GM12878 (cell line): Measurements from ENCODE around the gene PRKCB. TPM values are rescaled to one million over a fixed set of nuclear protein-coding genes. Genes with fewer than 3 reads are reported as not detected.

Source experiments
- ATAC-seq: fragments of 200-7000 bp; cut with Tn5 transposase; 3 replicates; pipeline ENCODE4 v1.9.1; 2020; ENCODE audit warnings: mild to moderate bottlenecking, moderate library complexity
- BruUV-seq: library from RNA; stranded (reverse); fragments of 400-500 nt; replicated peaks from 2 replicates; lab custom pipeline; 2021; lab: Mats Ljungman, UMichigan
- CTCF ChIA-PET: fragments of 300-600 bp; sonication (Branson Sonifier 250); formaldehyde crosslinking; extraction: SDS; loops from one replicate; lab custom pipeline; 2021; ENCODE audit warnings: inconsistent platforms; lab: Yijun Ruan, JAX
- POLR2A ChIA-PET: fragments of 350-600 bp; formaldehyde crosslinking; extraction: SDS; loops from one replicate; lab custom pipeline; 2021; ENCODE audit warnings: inconsistent platforms; lab: Charles Lee
- RAD21 ChIA-PET: fragments of 300-600 bp; sonication (Branson Sonifier 250); formaldehyde crosslinking; loops from one replicate; lab custom pipeline; 2023; ENCODE audit warnings: antibody characterized with exemption; ENCODE audit not compliant: unreplicated experiment; lab: Charles Lee
- SMC1A ChIA-PET: fragments of 300-600 bp; sonication (Branson Sonifier 250); formaldehyde crosslinking; loops from one replicate; lab custom pipeline; 2023; ENCODE audit not compliant: unreplicated experiment, uncharacterized antibody; lab: Charles Lee
- DNase-seq: peaks from one replicate; pipeline ENCODE4 v3.0.0-alpha.2; 2011; ENCODE audit warnings: low read depth, low spot score
- FAIRE-seq: peaks from 3 replicates; lab custom pipeline; 2011; peaks lifted over from hg19 to GRCh38; lab: Jason Lieb, UNC
- H2AFZ ChIP-seq: 2 replicates; pipeline ENCODE4 v1.6.0; 2011; ENCODE audit warnings: low read depth, low read length, control low read depth; ENCODE audit not compliant: control insufficient read depth
- H3K27ac ChIP-seq: 2 replicates; pipeline ENCODE4 v1.5.1; 2011; ENCODE audit warnings: control low read depth; ENCODE audit not compliant: control insufficient read depth, insufficient read depth
- H3K27me3 ChIP-seq, 2 experiments: replicated peaks in 1 of 2; 2 replicates each; pipeline versions ENCODE4 v1.6.0 to v1.6.1; 2011; ENCODE audit warnings: low read length in 1 of 2; ENCODE audit not compliant: control insufficient read depth in 2 of 2, insufficient read depth in 2 of 2
- H3K36me3 ChIP-seq, 2 experiments: 2 replicates each; pipeline ENCODE4 v1.5.1; 2011; ENCODE audit warnings: low read length in 1 of 2; ENCODE audit not compliant: control insufficient read depth in 2 of 2, insufficient read depth in 2 of 2
- H3K4me1 ChIP-seq: 2 replicates; pipeline ENCODE4 v1.6.1; 2011; ENCODE audit warnings: mild to moderate bottlenecking, low read length, moderate library complexity, mixed read lengths; ENCODE audit not compliant: control insufficient read depth, insufficient read depth
- H3K4me2 ChIP-seq: 2 replicates; pipeline ENCODE4 v1.6.0; 2011; ENCODE audit warnings: control low read depth; ENCODE audit not compliant: control insufficient read depth, insufficient read depth
- H3K4me3 ChIP-seq: fragments of 200-600 bp; sonication (generic); 2 replicates; pipeline ENCODE4 v1.5.1; 2016
- H3K79me2 ChIP-seq: 2 replicates; pipeline ENCODE4 v1.6.0; 2011; ENCODE audit warnings: low read length; ENCODE audit not compliant: control insufficient read depth, insufficient read depth
- H3K9ac ChIP-seq: 2 replicates; pipeline ENCODE4 v1.8.0; 2011; ENCODE audit warnings: low read length, control low read depth, mixed read lengths; ENCODE audit not compliant: control insufficient read depth, insufficient read depth
- H3K9me3 ChIP-seq: replicated peaks from 3 replicates; pipeline ENCODE4 v1.5.1; 2011; ENCODE audit warnings: mild to moderate bottlenecking, low read length; ENCODE audit not compliant: control insufficient read depth, insufficient read depth
- H4K20me1 ChIP-seq: 2 replicates; pipeline ENCODE4 v1.6.0; 2011; ENCODE audit not compliant: control insufficient read depth, insufficient read depth
- ASH2L ChIP-seq: fragments of 300-600, 200-600 bp; sonication (generic); IDR thresholded peaks from 2 replicates; pipeline ENCODE4 v1.6.1; 2017; ENCODE audit warnings: low read depth, mild to moderate bottlenecking, borderline replicate concordance
- BACH1 ChIP-seq: fragments of 450-650 bp; IDR thresholded peaks from 2 replicates; pipeline ENCODE4 v1.6.1; 2017; ENCODE audit warnings: mild to moderate bottlenecking, borderline replicate concordance
- FOXM1 ChIP-seq: IDR thresholded peaks from 2 replicates; pipeline ENCODE4 v1.6.1; 2012; ENCODE audit warnings: low read depth, mild to moderate bottlenecking, inconsistent platforms, low read length, moderate library complexity
- JUND ChIP-seq: IDR thresholded peaks from 2 replicates; pipeline ENCODE4 v1.6.1; 2012; ENCODE audit warnings: low read depth, mild to moderate bottlenecking, low read length, improper control_type of control experiment, moderate library complexity
- MTA2 ChIP-seq: fragments of 450-650 bp; IDR thresholded peaks from 2 replicates; pipeline ENCODE4 v1.6.1; 2016; ENCODE audit warnings: low read depth, mild to moderate bottlenecking, moderate library complexity
- NR2C1 ChIP-seq: fragments of 450-650 bp; IDR thresholded peaks from 2 replicates; pipeline ENCODE4 v1.6.1; 2017; ENCODE audit warnings: antibody characterized with exemption, mild to moderate bottlenecking, moderate library complexity
- POLR2AphosphoS2 ChIP-seq: IDR thresholded peaks from 2 replicates; pipeline ENCODE4 v1.6.1; 2011; ENCODE audit warnings: low read depth, mild to moderate bottlenecking, low read length, improper control_type of control experiment, moderate library complexity
- SIN3A ChIP-seq: IDR thresholded peaks from 2 replicates; pipeline ENCODE4 v1.6.1; 2012; ENCODE audit warnings: low read depth, low read length, improper control_type of control experiment
- SIX5 ChIP-seq: IDR thresholded peaks from 2 replicates; pipeline ENCODE4 v1.6.1; 2011; ENCODE audit warnings: mild to moderate bottlenecking, low read depth, low read length, moderate library complexity; ENCODE audit not compliant: severe bottlenecking
- SMAD5 ChIP-seq: IDR thresholded peaks from 2 replicates; pipeline ENCODE4 v1.6.1; 2016; ENCODE audit warnings: antibody characterized with exemption, low read depth
- ZNF217 ChIP-seq: fragments of 450-650 bp; IDR thresholded peaks from 2 replicates; pipeline ENCODE4 v1.6.1; 2017; ENCODE audit warnings: antibody characterized with exemption, mild to moderate bottlenecking
- WGBS: methylation state at CpG from one replicate; pipeline ENCODE4 v1.1.6; 2016; ENCODE audit warnings: low lambda C conversion rate; ENCODE audit not compliant: insufficient replicate concordance, insufficient coverage; ENCODE audit errors: missing lambda C conversion rate; 5-methylcytosine and 5-hydroxymethylcytosine counted together
- in situ Hi-C: fragments of 300-500 bp; cut with MboI; formaldehyde crosslinking; loops from 9 replicates; pipeline ENCODE4 v1.14.3; 2018; ENCODE audit warnings: mixed read lengths
- intact Hi-C: fragments of 100-400 bp; cut with micrococcal nuclease; formaldehyde crosslinking; loops from one replicate; pipeline ENCODE4 v1.14.2; 2022; ENCODE audit not compliant: unreplicated experiment
- polyA plus RNA-seq, 11 experiments: library from polyadenylated mRNA; depleted of rRNA in 4 of 11; unstranded in 6 of 11; stranded (reverse) in 5 of 11; fragments of >200 nt; fragmentation: Nextera tagmentation in 4 of 11; fragmentation: Illumina TruSeq in 1 of 11; extraction: Ambion mirVana in 4 of 11; extraction: Trizol in 1 of 11; gene quantifications; 1 replicate in 1 of 11; 2 replicates in 10 of 11; pipeline versions ENCODE4 v1.2.1 to v1.2.3, GENCODE V29; 2011 to 2016; ENCODE audit warnings: inconsistent platforms in 2 of 11, missing spikeins in 2 of 11, low read depth in 1 of 11
- total RNA-seq, 4 experiments: library from RNA; depleted of rRNA in 3 of 4; stranded (reverse); fragments of >200 nt in 3 of 4; fragmentation: Illumina TruSeq in 1 of 4; extraction: Trizol in 1 of 4; gene quantifications; 2 replicates each; pipeline versions ENCODE4 v1.2.1 to v1.2.3, GENCODE V29; 2013 to 2021
- TF ChIP-seq, protein P1 (sequence below): fragments of 450-650 bp; IDR thresholded peaks from 2 replicates; pipeline ENCODE4 v1.6.1; 2017; ENCODE audit warnings: mild to moderate bottlenecking, low read depth, inconsistent platforms; ENCODE audit not compliant: poor library complexity, severe bottlenecking
- TF ChIP-seq, protein P2 (sequence below): fragments of 450-650 bp; conservative IDR thresholded peaks from 2 replicates; pipeline ENCODE4 v1.6.1; 2017; ENCODE audit warnings: mild to moderate bottlenecking, moderate library complexity
- TF ChIP-seq, protein P3 (sequence below): IDR thresholded peaks from 2 replicates; pipeline ENCODE4 v1.6.1; 2012; ENCODE audit warnings: low read length, inconsistent platforms

The PRKCB gene
- total and polyA plus RNA-seq, 10 of the 15 experiments (the other 5 are each of a cell fraction or from before 2014, with no cell fraction given), result 21.4 to 158 (median 97.3) TPM

DNA sequence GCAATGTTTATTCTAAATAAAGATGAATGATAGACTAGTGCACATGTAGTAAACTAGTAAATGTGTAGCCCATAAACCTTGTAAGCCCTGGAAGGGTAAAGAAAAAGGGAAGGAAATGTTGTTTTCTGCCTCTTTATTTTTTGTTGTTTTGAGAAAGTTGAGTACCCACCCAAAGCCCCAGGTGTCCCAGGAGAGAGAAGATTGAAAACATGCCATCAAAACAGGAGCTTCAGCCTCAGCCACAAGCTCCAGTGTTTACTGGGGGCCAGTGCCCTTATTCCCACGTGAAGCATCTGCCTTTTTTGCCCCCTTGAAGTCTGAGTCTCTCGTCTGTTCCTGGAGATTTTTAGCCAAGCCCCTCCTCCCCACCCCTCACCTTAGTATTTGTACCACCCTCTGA, 121.5 kb downstream of the PRKCB start:
- WGBS, result 0% methylated on average over 2 of the region's 2 CpGs
- H3K4me1 ChIP-seq, result peaks cover 19% of the 10 kb centered on the region
- TF ChIP-seq SIN3A (no peak), ZNF217 (no peak), POLR2AphosphoS2 (no peak), ASH2L (no peak), FOXM1 (no peak), SMAD5 (no peak), BACH1 (no peak), JUND (no peak), MTA2 (no peak), NR2C1 (no peak), SIX5 (no peak)
- TF ChIP-seq, protein P1, sequence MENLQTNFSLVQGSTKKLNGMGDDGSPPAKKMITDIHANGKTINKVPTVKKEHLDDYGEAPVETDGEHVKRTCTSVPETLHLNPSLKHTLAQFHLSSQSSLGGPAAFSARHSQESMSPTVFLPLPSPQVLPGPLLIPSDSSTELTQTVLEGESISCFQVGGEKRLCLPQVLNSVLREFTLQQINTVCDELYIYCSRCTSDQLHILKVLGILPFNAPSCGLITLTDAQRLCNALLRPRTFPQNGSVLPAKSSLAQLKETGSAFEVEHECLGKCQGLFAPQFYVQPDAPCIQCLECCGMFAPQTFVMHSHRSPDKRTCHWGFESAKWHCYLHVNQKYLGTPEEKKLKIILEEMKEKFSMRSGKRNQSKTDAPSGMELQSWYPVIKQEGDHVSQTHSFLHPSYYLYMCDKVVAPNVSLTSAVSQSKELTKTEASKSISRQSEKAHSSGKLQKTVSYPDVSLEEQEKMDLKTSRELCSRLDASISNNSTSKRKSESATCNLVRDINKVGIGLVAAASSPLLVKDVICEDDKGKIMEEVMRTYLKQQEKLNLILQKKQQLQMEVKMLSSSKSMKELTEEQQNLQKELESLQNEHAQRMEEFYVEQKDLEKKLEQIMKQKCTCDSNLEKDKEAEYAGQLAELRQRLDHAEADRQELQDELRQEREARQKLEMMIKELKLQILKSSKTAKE, result no peak
- TF ChIP-seq, protein P2, sequence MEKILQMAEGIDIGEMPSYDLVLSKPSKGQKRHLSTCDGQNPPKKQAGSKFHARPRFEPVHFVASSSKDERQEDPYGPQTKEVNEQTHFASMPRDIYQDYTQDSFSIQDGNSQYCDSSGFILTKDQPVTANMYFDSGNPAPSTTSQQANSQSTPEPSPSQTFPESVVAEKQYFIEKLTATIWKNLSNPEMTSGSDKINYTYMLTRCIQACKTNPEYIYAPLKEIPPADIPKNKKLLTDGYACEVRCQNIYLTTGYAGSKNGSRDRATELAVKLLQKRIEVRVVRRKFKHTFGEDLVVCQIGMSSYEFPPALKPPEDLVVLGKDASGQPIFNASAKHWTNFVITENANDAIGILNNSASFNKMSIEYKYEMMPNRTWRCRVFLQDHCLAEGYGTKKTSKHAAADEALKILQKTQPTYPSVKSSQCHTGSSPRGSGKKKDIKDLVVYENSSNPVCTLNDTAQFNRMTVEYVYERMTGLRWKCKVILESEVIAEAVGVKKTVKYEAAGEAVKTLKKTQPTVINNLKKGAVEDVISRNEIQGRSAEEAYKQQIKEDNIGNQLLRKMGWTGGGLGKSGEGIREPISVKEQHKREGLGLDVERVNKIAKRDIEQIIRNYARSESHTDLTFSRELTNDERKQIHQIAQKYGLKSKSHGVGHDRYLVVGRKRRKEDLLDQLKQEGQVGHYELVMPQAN, result no peak
- TF ChIP-seq, protein P3, sequence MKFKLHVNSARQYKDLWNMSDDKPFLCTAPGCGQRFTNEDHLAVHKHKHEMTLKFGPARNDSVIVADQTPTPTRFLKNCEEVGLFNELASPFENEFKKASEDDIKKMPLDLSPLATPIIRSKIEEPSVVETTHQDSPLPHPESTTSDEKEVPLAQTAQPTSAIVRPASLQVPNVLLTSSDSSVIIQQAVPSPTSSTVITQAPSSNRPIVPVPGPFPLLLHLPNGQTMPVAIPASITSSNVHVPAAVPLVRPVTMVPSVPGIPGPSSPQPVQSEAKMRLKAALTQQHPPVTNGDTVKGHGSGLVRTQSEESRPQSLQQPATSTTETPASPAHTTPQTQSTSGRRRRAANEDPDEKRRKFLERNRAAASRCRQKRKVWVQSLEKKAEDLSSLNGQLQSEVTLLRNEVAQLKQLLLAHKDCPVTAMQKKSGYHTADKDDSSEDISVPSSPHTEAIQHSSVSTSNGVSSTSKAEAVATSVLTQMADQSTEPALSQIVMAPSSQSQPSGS, result no peak
- TF ChIP-seq, all 136 proteins: peak for 0
- Histone ChIP-seq H3K4me3 (no peak overlapping the region), H3K4me2 (no peak overlapping the region), H4K20me1 (peaks cover 7% of the 10 kb centered on the region), H3K27me3 (no peaks in the 10 kb centered on the region), H3K9ac (no peak overlapping the region), H3K36me3 (no peaks in the 10 kb centered on the region; a peak in 3 of 4 replicates), H3K27ac (no peak overlapping the region), H3K79me2 (peaks cover 40% of the 10 kb centered on the region), H2AFZ (no peak overlapping the region), H3K9me3 (no peaks in the 10 kb centered on the region)
- no TSS peak for BruUV-seq
- no peak for ATAC-seq
- intact Hi-C loops, result no loop called here
- POLR2A ChIA-PET, result no interaction called here
- in situ Hi-C loops, result no loop called here
- SMC1A ChIA-PET, result interaction anchor here (0.5 to 1.7 kb wide), 7 partner anchors 8 to 155 kb away, joined by 3 to 5 read pairs (median 3); no protein-coding TSS in a partner anchor
- CTCF ChIA-PET, result interaction anchor here (0.6 to 1.9 kb wide), 4 partner anchors 8 to 149 kb away, joined by 3 to 4 read pairs (median 3); no protein-coding TSS in a partner anchor
- RAD21 ChIA-PET, result interaction anchor here (1.3 kb wide), 1 partner anchor 53 kb away, joined by 8 read pairs; no protein-coding TSS in a partner anchor
- no peak for DNase-seq
- no peak for FAIRE-seq
